GM19452 (cell line): ENCODE results near the gene DIPK1C.

Source experiments
- ATAC-seq: cut with Tn5 transposase; IDR thresholded peaks from one replicate; pipeline ENCODE4 v1.9.1; 2021; ENCODE audit not compliant: unreplicated experiment

DIPK1C gene

GRCh38 chr18:74425161-74425560 lies 31.9 kb downstream of the DIPK1C start:
- no peak for ATAC-seq

GRCh38 chr18:74422541-74422940 lies 34.6 kb downstream of the DIPK1C start:
- no peak for ATAC-seq

GRCh38 chr18:74420926-74421325 lies 36.2 kb downstream of the DIPK1C start:
- no peak for ATAC-seq

DNA sequence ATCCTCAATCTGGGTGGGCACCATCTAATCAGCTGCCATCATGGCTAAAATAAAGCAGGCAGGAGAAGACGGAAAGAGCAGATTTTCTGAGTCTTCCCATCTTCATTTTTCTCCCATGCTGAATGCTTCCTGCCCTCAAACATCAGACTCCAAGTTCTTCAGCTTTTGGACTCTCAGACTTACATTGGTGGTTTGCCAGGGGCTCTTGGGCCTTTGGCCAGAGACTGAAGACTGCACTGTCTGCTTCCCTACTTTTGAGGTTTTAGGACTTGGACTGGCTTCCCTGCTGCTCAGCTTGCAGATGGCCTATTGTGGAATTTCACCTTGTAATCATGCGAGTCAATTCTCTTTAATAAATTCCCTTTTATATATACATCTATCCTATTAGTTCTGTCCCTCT lies 36.6 kb downstream of the DIPK1C start:
- ATAC-seq = no peak

DNA sequence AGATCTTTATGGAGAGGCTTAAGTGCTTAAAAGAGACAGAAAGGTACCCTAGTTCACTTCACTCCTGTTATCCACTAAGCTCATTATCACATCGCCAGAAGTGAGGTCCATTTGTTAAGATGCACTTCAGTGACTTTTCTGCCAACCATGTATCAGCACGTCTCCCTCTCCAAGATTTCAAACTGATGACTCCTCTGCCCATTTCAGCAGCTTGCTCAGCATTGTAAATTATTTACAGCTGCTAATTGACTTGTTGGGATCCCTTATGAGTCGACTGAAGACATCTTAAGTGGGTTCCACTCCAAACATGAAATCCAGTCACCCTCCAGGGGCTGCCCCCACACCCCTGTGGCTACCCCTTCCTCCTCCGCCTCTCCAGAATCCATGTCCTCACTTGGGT lies 37.3 kb downstream of the DIPK1C start:
- no peak for ATAC-seq

GRCh38 chr18:74418023-74418422 lies 39.1 kb downstream of the DIPK1C start:
- no peak for ATAC-seq

GRCh38 chr18:74416124-74416523 lies 41.0 kb downstream of the DIPK1C start:
- no peak for ATAC-seq

DNA sequence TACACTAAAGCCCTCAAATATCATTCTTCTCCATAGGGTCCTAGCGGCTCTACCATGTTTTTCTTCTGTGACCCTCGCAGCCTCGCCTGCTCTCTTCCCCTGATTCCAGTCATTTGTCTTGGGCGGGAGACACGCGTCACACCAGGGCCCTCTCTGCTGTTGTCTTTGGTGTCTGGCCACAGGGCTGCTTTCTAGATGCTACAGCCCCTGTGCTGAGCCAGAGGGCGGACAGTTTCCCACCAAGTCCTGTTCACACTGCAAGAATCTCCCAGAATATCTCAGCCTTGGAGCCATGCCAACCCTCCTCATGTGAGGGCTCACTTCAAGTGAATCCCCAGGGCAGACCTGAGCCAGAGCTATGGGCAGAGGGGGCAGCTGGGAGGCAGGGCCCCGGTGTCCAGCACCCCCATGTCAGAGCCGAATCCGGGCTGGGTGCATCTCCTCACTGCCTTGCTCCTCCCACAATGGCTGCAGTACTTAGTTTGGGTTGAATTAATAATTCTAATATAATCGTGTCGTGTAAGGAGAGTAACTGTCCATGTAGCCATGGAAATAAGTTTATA lies 42.1 kb downstream of the DIPK1C start:
- no peak for ATAC-seq

- ATAC-seq = no peak
Observed at GRCh38 chr18:74413836-74414235, 43.3 kb downstream of the DIPK1C start.

DNA sequence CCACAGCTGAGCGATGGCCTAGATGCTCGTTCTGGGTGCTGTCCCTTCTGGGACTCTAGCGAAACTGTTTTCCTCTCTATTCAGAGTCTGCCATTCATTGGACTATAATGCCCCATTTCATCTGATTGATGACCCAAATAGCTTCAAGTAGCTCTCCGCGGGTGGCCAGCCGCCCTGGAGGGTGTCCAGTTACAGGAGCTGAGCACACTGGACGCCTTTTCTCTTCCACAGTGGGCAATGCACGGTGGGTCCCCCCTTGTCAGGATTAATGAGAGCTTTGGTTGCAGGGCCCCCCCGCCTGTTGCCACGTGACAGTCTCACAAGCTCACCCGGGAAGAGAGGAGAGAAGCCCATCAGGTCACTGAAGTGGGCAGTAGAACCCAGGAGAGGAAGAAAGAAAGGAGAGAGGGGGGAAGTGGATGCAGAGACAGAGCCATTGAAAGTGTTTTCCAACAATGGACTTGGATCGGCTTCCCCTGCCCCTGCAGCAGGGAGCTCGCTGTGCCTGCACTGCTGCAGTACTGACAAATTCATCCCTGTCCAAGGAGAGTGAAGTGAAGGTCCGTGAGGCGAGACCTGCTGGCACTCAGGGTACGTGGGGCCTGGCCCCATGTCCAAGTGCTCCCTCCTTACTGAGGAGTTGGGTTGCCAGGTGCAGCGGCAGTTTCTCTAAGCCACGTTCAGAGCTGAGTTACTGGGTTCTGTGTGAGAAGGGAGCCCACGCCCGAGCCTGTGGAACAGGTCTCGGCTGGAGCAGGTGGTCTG lies 44.8 kb downstream of the DIPK1C start:
- ATAC-seq = no peak

- no peak for ATAC-seq
Observed at GRCh38 chr18:74411475-74411874, 45.6 kb downstream of the DIPK1C start.

DNA sequence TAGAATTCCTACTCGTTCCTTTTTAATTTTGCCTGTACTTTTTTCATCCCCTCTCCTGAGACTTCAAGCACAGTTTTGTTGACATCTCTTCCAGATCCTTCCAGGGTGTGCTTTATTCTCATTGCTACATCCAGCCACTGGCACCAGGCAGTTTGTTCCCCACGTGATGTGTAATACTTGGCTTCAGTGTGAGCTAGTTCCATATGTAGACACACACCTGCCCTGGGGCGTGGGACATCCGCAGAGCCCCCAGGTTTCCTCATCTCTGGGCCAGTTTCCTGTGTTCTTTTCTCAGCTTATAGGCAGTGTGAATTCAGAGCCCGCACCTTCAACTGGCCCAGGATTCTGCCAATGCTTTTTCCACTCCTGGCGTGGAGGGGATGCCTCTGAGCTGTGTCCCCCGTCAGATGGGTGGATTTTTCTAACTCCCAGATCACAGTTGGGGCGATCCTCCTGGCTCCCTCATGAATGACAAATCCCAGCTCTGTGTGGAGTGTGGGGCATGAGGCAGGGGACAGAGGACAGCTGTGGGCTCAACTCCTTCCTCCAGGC lies 46.6 kb downstream of the DIPK1C start:
- no peak for ATAC-seq

GRCh38 chr18:74407888-74408287 lies 49.2 kb downstream of the DIPK1C start:
- ATAC-seq = no peak

DNA sequence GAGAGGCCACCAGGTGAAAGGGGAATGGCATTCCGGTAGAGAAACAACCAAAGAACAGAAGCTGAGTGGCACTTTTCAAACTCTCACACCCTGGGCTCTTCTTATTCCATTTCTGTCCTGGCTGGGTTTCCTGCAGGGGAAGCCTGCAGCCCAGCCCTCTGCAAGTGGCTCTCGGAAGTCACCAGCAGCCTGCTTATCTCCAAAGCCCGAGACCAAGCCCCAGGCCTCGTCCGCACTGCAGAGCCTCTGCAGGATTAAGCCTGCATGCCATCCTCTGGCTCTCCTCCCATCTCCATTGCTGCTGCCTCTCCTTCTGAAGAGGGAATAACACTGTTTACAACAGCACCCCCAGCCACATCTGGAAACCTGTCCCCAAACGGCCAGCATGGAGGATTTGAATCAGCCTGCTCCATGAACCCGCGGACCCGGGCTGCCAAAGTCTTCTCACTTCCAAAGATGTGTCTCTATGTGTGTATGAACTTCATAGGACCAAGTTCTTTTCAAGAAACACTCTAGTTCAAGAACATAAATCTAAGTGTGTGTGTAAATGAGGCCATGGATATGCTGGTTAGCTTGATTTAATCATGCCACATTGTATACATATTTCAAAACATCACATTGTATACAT lies 54.2 kb downstream of the DIPK1C start:
- no peak for ATAC-seq

DNA sequence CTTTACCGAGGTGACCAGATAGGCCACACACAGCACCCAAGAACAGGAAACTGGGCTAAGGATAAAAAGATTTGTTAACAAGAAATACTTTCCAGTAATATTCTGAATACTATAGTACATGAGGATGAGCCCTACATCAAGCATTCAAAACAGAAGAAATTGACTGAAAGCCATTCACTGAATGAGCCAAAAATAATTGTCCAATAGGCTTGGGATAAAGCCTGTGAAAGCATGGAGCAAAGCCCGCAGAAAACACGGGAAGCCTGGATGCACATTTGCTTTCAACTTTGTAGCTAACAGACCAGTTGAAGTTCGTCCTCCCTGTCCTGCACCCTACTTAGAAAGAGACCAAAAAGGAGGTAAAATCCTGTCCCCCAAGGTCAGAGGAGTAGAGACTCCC lies 56.3 kb downstream of the DIPK1C start:
- ATAC-seq = no peak

DNA sequence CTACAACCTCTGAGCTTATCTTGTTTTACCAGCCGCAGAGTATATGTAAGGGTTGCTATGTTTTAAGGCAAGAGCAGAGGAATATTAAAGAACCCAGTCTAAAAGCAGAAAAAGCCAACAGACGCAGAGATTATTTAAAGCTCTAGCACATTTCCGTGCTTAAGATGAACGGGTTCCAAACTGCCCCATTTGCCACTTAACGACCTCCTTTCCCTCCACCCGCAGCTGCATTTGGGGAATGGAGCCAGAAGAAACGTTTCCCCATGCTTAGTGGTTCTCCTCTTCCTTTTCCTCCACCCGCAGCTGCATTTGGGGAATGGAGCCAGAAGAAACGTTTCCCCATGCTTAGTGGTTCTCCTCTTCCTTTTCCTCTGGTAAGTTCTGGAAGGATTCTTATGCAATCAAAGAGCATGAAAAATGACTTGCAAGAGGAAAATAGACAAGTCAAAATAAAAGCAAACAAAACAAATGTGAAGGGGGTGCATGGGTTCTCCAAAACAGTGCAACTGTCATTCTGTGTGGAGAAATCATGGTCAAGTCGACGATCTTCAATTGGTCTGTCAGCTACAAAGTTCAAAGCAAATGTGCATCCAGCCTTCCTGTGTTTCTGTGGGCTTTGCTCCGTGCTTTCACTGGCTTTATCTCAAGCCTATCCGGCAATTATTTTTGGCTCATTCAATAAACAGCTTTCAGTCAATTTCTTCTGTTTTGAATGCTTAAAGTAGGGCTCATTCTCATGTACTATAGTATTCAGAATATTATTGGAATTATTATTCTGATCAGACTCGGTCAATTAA lies 57.8 kb downstream of the DIPK1C start:
- ATAC-seq = no peak

DNA sequence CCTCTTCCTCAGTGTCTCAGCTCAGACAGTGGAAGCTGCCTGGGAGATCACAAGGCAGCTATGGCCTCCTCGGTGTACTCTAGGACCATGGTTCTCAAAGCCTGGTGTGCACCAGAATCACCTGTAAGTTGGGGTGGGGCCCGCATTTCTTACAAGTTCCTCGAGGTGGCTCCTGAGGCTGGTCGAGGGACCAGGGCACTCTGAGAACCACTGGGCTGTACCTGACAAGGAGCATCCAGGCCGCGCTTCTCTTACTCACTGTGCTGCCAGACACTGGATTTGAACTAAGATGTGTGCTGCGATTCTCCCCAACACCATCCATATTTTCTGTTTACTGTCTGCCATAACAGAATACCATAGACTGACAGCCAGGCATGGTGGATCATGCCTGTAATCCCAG lies 59.5 kb downstream of the DIPK1C start:
- no peak for ATAC-seq

DNA sequence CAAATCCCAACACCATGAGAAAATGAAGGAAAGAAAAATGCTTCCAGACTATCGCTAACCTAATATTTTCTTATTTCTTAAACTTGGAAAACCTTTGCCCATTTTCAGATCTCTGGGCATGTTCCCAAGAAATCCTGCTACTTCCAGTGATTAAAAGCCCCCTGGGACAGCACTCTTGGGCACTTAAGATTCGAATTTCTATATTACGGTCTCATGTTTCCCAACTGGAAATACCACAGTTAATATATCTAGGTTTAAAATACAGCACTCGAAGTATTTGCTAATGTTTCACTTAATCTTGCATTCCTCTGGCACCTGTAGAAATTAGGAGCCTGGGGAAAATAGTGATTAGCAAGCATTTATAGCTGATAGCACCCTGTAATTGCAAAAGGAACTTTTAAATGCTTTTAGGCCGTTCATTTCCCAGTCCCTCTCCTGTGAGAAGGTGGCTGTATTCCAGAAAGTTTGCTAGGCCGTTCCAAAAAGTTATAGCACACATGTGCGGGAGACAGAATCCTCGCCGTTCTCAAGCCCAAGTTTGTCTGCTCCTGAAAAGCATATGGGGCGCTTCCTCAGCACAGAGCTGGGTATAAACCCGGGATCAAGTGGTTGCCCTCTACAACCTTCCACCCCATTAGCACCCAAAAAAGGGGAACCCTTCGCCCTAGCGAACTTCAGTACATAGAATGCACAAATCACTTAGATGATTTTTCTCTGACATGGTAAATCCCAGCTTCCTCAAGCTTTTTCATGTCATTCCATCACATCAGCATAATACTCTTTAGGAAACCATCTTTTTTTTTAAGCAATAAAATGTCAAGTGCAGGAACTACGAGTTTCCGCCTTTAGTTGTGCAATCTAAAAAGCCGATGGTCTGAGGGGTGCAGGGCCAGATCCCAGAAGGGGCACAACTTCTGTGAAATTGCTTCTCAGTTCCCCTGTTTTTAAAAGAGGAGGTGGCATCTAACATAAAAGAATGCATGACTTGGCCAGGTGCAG lies 60.6 kb downstream of the DIPK1C start:
- no peak for ATAC-seq

- no peak for ATAC-seq
Observed at GRCh38 chr18:74395648-74396154, 61.4 kb downstream of the DIPK1C start.

DNA sequence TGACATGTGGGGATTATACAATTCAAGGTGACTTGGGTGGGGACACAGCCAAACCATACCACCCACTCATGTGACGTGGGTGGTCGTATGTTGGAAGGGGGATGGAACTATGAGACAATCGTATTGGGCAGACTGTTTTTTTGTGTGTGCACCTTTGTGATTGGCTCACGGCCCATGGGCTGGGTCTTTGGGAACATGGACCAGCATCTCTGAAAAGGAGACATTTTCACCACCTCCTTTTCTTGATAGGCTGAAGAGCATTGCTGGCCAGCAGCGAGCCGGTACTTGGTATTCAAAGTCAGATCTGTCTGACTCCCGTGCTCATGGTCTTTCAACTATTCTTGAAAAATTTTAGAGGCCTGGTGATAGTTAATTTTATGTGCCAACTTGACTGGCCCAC lies 62.1 kb downstream of the DIPK1C start:
- no peak for ATAC-seq
